ENCODE measurements around the gene ACOX1.

The ACOX1 gene

GRCh38 chr17:75892556-75893224, 86.3 kb downstream of the ACOX1 start:
- no peak for DNase-seq (ENCODE audit: low read depth)

GRCh38 chr17:75891605-75892555, 87.1 kb downstream of the ACOX1 start:
- DNase-seq (ENCODE audit: low read depth): no peak

All from fibroblast of gingiva (primary cell).